Kasumi-1 (cell line): ENCODE results near the gene SHISAL1.
"Not testable (repeated sequence)": the region's sequence is repeated elsewhere in the genome, so short reads cannot be mapped to it uniquely, and the experiment has no call there.

Experiments used
- DNase-seq, 2 experiments: peaks; one replicate each; lab custom pipeline; 2025; lab: John Stamatoyannopoulos, UW

Gene SHISAL1

GRCh38 chr22:44302363-44302762 lies 10.4 kb downstream of the SHISAL1 start:
- not testable (repeated sequence) for DNase-seq

DNA sequence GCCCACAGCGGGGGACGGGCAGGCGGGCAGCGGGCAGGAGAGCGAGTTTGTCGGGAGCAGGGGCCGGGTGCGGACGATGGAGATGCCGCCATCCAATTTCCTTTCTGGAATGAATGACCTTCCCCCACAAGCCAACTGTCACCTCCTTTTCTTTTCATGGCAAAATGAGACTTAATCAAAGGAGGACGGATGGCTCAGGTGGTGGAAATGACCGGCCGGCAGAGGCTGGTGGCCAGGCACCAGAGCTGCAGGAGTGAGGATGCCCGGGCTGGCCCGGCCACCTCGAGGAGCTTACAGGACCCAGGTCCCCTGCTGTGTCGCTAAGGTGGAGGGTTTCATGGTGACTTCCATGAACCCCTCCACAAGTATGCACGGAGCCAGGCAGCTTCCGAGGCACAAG lies 11.7 kb downstream of the SHISAL1 start:
- no peak for DNase-seq

DNA sequence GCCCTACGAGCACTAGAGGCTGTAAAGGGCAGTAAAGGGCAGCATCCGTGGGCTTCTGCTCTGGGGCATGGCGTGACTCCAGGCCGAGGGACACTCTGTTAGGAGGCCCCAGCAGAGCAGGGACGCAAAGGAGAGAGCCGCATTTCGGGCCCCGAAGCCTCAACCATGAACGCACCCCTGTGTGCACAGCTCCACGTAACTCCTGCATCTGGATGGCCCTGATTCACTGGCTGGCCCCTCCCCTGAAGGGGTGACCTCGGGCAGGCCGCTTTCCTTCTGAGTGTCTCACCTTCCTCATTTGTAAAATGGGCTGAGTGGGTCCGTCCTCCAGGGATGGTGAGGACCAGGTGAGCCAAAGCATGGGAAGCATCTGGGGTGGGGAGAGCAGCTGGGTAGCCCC lies 13.6 kb downstream of the SHISAL1 start:
- no peak for DNase-seq

GRCh38 chr22:44298406-44299091 lies 14.2 kb downstream of the SHISAL1 start:
- no peak for DNase-seq

DNA sequence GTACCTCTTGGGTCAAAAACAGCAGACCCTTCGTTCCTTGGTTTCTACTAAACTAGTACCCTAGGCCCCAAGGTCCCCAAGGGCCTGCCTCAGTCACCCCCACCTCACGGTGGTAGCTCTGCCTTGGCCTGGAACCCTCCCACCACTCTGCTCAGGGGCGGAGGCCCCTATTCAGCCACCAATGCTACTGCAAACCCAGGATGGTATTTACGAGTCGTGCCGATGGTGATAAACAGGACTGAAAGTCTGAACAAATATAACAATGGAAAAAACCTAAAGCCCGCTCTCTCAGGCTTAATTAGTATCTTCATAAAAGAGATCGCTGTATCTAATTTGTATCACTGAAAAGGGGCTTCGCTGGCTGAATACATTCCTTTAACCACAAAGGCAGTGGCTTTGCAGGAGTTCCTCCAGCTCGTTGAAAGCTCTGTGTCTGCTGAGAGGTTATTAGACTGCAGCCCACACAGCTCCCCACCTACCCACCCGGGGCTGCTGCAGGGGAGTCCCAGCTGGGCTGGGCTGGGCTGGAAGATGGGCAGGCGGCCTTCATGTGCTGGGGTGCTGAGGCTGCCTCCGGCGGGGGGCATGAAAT lies 15.2 kb downstream of the SHISAL1 start:
- no peak for DNase-seq

- no peak for DNase-seq
Observed at GRCh38 chr22:44295406-44295805, 17.3 kb downstream of the SHISAL1 start.

- DNase-seq, result no peak
Observed at GRCh38 chr22:44293876-44294275, 18.9 kb downstream of the SHISAL1 start.

DNA sequence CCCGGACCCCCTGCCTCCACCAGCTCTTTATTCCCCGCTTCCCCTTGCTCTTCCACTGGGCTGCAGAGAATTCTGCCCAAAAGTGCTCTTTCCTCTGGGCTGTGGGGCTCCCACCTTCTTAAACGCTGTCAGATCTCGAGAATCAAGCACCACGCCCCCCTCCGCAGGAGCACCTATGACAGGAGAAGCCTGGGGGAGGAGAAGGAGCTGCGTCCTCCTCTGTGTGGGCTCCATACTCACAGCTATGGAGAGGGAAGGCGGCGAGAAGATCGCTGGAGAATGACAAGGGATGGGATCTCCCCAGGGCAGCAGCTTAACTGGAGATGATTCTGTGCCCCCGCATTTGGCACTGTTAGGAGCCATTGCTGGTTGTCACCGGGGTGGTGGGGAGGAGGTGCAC lies 19.7 kb downstream of the SHISAL1 start:
- DNase-seq, result no peak

- no peak for DNase-seq
Observed at GRCh38 chr22:44292521-44292920, 20.2 kb downstream of the SHISAL1 start.

GRCh38 chr22:44291674-44292360 lies 20.9 kb downstream of the SHISAL1 start:
- DNase-seq, result no peak

DNA sequence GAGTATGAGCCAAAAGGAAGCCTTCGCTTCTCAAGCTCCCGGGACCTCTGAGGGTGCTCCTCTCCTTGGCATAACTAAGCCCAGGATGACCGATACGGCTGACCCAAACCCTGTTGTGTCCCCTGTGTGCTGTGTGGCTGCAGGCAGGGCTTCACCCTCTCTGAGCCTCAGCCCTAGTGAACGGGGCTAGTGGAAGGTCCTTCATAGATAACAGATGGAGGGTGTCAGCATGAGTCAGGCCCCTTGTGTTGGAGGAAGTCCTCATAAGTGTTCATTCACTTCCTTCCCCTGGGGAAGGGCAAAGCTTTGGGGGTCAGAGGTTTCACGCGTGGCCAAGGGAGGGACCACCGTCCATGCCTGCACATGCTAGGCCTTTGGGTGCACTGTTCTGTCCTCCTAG lies 21.5 kb downstream of the SHISAL1 start:
- no peak for DNase-seq

- DNase-seq, result no peak
Observed at GRCh38 chr22:44289414-44290171, 23.2 kb downstream of the SHISAL1 start.

GRCh38 chr22:44288913-44289312 lies 23.8 kb downstream of the SHISAL1 start:
- DNase-seq, result no peak

- DNase-seq, result no peak
Observed at GRCh38 chr22:44287741-44288140, 25.0 kb downstream of the SHISAL1 start.

- DNase-seq, result no peak
Observed at GRCh38 chr22:44287121-44287693, 25.5 kb downstream of the SHISAL1 start.

- DNase-seq, result no peak
Observed at GRCh38 chr22:44286646-44287045, 26.1 kb downstream of the SHISAL1 start.

- DNase-seq, result no peak
Observed at GRCh38 chr22:44284711-44285110, 28.0 kb downstream of the SHISAL1 start.

DNA sequence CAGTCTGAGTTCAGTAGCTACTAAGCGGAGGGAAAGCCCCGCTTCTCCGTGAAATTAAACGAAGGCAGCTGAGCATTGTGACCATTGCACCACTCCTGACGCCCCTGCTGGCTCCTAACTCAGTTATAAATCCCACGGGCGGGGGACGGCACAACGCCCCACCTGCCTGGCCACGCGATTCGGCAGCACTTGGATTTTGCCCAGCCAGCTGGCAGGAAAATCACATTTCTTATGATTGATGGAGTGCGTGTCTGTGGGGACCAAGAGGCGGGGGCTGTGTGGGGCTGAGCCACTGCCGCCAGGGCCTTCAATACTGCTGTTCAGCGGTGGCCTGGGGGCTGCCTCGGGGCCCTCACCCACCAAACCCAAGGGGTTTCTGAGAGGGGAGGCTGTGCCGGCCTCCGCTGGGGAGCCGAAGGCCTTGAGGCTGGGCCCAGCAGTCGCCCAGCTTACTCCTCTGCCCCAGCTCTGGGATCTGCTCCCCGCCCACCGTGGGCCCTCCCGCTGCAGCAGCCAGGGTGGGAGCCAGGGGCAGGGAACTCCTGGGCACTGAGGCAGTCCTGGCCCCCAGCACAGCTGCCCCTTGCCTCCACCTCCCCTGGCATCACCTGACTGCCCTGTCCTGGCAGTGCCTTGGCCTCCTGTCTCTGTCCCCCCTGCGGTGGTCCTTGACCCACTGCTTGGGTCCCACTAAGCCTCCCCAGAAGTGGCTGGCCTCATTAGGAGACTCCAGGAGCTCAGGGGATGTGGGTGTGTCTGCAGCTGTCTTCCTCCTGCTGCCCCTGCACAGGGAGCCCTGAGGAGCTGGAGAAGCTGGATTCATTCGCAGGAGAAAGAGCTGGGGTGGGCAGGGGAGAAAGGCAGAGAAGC lies 30.7 kb downstream of the SHISAL1 start:
- no peak for DNase-seq

- no peak for DNase-seq
Observed at GRCh38 chr22:44280665-44281188, 32.0 kb downstream of the SHISAL1 start.

GRCh38 chr22:44279069-44279360 lies 33.7 kb downstream of the SHISAL1 start:
- no peak for DNase-seq
